Fibroblast of villous mesenchyme (primary cell): ENCODE measurements around the gene CPA4. TPM values are rescaled to one million over a fixed set of nuclear protein-coding genes. Genes with fewer than 3 reads are reported as not detected.

Experiments used
- DNase-seq: peaks from one replicate; pipeline ENCODE4 v3.0.0-alpha.2; 2010; ENCODE audit warnings: low read depth
- H3K4me3 ChIP-seq: 2 replicates; pipeline ENCODE4 v1.5.1; 2011; ENCODE audit warnings: low read depth, mild to moderate bottlenecking, low read length
- total RNA-seq: library from RNA; depleted of rRNA; stranded (reverse); fragments of >200 nt; gene quantifications from 2 replicates; pipeline ENCODE4 v1.2.3, GENCODE V29; 2012
- TF ChIP-seq, protein P1 (sequence below): IDR thresholded peaks from 2 replicates; pipeline ENCODE4 v1.5.1; 2012; ENCODE audit warnings: low read depth, mild to moderate bottlenecking, low read length; ENCODE audit not compliant: insufficient read depth

CPA4 gene
- total RNA-seq, 1 donor, result 90.2 TPM

DNA sequence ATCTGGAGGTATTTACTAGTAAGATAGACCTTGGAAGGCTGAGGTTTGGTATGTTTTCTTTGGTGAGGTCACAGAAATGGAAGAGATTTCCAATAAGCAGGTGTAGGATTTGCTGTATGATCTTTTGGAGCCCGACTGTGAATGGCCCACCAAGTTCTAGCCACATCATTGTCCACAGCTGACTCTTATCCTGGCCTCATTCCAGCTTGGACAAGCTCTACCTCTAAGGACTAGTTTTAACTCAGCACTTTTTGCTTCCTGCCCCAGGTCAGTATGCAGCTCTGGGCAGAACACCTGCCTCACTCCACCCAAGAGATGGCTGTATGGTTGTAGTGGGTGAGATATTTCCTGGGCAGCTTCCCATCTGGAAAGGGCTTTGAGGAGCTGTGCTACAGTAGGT is 6.1 kb upstream of the CPA4 start:
- no peak for DNase-seq
- TF ChIP-seq, protein P1, sequence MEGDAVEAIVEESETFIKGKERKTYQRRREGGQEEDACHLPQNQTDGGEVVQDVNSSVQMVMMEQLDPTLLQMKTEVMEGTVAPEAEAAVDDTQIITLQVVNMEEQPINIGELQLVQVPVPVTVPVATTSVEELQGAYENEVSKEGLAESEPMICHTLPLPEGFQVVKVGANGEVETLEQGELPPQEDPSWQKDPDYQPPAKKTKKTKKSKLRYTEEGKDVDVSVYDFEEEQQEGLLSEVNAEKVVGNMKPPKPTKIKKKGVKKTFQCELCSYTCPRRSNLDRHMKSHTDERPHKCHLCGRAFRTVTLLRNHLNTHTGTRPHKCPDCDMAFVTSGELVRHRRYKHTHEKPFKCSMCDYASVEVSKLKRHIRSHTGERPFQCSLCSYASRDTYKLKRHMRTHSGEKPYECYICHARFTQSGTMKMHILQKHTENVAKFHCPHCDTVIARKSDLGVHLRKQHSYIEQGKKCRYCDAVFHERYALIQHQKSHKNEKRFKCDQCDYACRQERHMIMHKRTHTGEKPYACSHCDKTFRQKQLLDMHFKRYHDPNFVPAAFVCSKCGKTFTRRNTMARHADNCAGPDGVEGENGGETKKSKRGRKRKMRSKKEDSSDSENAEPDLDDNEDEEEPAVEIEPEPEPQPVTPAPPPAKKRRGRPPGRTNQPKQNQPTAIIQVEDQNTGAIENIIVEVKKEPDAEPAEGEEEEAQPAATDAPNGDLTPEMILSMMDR, result no peak

DNA sequence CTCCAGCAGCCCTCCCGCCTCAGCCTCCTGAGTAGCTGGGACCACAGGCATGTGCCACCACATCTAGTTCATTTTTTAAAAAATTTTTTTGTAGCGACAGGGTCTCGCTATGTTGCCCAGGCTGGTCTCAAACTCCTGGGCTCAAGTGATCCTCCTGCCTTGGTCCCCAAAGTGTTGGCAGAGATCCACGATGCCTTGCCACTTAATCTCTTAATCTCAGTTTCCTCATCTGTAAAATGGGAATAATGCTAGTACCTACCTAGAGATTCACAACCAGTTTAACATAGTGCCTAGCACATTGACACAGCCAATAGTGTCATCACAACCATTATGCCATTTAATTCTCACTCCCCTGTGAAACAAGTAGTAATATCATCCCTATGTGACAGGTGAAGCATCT is 4.8 kb upstream of the CPA4 start:
- TF ChIP-seq, protein P1, result no peak
- no peak for DNase-seq
- no peak overlapping the region for H3K4me3 ChIP-seq

More for the DNA sequence above, 6.1 kb upstream of the CPA4 start:
- no peak overlapping the region for H3K4me3 ChIP-seq

DNA sequence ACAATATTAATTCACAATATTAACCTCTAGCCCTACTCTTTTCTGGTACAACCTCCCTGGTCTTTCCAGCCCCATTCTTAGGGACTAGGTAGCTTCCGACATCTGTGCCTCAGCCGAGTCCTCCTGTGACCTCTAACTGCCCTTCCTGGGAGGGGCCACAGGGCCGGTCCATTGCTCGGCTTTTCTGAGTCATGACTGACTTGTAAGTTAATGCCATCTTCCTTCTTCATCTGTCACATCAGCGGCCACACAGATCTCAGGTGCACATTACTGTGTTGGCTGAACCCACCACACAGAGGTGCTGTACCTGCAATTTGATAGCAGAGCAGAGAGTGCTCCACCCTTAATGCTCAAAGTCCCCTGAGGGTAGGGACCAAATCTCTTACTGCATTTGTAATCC is 4.1 kb upstream of the CPA4 start:
- TF ChIP-seq, protein P1, result no peak
- no peak for DNase-seq

DNA sequence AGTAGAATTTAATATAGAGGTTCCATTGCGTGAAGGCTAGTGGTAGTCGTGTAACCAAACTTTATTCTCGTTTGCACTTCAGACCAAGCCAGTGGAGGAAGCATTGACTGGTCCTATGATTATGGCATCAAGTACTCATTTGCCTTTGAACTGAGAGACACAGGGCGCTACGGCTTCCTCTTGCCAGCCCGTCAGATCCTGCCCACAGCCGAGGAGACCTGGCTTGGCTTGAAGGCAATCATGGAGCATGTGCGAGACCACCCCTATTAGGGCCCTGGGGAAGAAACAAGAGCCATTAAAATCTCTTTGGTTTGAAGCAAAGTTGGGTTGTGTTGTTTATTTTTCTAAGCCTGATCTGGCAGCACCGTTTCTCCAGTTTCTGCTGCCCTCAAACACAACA is 3.5 kb upstream of the CPA4 start:
- H3K4me3 ChIP-seq, result no peak overlapping the region
- TF ChIP-seq, protein P1, result no peak
- DNase-seq, result no peak

More for the DNA sequence above, 4.1 kb upstream of the CPA4 start:
- no peak overlapping the region for H3K4me3 ChIP-seq

DNA sequence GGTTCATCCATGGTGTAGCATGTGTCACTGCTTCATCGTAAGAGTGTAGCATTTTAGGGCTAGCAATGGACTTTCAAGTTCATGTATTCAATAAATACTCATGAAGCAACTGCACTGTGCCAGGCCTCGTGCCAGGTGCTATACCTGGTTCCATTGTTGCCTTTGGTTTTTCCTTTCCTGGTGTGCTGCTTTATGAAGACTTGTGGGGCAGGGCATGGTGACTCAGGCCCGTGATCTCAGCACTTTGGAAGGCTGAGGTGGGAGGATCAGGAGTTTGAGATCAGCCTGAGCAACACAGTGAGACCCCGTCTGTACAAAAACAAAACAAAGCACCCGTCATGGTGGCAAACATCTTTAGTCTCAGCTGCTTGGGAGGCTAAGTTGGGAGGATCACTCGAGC is 2.2 kb upstream of the CPA4 start:
- H3K4me3 ChIP-seq, result no peak overlapping the region
- DNase-seq, result no peak
- TF ChIP-seq, protein P1, result no peak

DNA sequence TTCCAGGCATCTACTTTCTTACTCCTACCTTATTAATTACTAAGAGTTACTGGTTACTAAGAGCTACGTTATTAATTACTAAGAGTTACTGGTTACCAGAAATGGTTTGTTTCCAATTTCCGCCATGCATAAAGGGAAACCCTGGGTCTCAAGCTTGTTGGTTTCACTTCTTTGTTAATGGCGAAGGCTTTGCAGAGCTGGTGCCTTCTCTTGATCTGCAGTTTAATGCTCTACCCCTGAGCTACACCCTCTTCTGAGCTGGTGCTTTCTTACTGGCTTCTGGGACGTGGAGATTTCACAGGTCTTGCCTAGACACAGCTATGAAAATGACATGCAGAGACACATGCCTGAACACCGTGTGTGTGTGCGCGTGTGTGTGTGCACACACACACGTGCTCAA is 560 bp downstream of the CPA4 start:
- DNase-seq, result no peak
- no peak overlapping the region for H3K4me3 ChIP-seq
- TF ChIP-seq, protein P1, result no peak

DNA sequence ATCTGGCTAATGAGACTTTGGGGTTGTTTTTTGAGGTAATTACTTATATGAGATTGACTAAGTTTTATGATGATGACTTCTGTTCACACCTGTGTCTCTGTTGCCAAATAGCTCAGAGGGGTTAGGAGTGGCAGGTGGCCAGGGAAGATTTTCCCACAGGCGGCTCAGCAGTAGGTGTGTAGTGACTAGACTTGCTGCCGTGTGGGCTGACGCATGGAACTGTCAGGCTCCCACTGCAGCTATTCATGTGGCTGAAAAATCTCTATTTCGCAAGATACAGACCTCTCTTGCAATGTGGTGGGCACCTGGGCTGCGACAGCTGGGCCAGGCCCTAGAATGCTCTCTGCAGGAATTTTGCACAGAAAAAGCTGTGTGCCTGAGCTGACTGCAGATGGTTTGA is 1.4 kb downstream of the CPA4 start:
- H3K4me3 ChIP-seq, result no peak overlapping the region
- DNase-seq, result peak; percentile 67

More for the DNA sequence above, 1.4 kb downstream of the CPA4 start:
- TF ChIP-seq, protein P1, result no peak
